ENCODE measurements around the gene PUS10. TPM values are rescaled to one million over a fixed set of nuclear protein-coding genes. Genes with fewer than 3 reads are reported as not detected.

Gene PUS10
- total RNA-seq, 1 donor from 2014 or later, result 2.8 TPM

DNA sequence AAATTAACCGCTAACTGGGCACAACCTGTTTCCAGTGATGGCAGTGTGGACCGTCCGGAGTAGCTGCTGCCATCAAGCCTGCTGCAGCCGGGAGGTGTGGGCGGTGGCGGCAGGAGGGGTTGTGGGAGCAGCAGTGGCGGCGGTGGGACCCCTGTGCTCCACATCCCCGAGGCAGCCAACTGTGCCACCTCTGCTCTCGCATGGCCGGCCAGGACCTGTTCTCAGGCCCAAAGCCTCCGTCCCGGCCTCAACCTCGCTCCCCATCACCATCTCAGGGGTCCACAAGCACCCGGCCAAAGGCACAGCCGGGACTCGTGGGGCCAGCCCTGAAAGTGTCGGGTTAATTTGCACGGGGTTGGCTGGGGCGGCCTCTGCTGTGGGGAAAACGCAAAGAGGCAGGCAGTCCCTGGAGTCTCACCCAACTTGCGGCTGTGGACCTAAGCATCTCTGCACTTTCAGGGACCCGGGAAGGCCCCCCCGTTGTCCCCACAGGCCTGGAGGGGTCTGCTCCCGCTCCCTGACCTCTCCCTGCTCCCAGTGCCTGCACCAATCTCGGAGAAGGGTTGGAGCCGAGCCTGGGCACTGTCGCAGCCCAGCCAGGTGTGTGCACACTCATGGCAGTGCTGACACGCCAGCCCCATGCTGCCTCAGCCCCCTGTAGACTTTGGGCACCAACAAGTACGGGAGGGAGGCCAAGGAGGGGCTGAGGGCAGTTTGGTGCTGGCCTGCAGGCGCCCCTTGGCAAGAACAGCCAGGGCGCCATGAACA lies 45.0 kb downstream of the PUS10 start:
- DNase-seq (ENCODE audit: low spot score), result no peak

DNA sequence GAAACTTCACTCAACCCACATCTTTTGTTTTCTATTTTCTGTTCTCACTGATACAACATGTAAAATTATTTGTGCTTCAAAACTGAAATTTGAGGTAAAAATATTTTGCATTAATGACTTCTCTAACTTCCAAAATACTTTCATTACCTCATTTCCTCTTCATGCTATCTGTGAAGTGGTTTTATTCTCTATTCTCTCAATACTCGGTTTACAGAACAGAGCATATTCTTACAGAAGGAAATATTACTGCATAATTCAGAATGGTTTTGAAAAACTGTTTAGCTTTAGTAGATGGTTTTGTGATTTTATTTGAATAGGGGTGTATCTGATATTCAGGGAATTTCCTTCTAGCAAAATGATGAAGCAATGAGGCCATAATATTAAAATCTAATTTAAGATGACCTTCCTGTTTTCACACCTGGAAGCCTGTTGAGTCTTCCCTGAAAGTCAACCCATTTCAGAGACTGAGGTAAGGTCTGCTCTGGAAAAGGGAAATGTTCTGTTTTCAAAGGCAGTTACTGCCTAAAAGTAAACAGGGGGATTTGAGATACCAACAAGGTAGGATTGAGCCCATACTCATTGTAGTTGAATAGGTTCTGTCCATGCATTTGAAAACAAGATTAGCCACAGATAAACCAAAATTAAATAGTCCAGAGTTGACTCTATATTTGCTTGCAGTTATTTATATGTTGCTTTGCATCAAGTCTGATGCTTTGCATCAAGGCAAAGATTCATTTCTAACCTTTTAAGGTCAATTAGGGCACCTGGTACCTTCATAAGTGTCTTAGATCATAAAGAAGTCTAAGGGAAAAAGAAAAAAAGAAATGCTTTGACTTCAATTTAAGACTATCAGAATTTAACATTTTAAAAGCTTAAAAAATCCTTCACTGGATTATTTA lies 51.3 kb downstream of the PUS10 start:
- no peak for DNase-seq (ENCODE audit: low spot score)

DNA sequence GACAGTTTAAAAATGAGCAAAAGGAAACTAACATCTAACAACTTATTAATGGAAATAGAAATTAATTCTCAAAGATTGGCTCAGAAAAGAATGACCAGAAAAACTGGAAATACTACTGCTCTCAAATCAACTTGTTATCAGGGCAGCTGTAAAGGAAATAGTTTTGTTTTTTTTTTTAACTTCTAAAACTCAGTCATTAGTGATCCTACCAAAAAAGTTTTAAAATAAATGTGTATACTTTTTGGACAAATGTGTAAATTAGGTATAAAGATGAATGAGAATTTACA lies 52.6 kb downstream of the PUS10 start:
- no peak for DNase-seq (ENCODE audit: low spot score)

DNA sequence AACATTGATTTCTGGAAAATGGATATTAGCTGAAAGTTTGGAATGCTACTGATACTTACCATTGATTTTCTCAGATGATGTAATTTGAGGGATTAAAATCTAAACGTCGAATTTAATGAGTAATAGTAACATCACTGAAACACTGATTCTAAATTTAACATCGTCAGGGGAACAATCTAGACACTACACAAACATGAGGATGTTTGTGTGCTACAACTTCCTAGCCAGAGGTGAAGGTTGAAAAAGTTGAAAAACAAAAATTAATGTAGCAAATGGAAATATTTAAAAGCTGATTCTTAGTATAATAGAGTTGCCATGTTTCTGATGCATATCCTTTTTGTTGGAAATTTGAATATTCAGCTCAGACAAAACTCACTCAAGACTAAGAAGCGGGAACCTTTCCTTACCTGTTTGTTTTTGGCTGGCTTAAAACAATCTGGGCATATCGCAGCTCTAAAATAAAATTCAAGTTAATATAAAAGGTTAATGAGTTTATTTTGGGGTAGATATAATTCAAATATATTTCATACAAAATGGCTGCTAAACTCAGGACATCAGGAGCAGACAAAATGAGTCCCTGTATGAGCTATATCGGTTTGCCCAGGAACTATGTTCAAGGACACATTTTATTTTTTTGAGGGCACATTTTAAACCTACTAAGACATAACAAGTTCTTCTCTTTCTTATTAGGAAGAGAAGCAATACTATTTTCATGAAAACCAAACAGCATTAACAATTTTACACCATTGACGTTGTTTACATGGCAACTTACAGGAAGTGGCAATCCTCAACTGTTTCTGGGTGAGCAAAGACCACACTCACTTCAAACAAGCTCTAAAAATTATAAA lies 53.2 kb downstream of the PUS10 start:
- DNase-seq (ENCODE audit: low spot score), result no peak

DNA sequence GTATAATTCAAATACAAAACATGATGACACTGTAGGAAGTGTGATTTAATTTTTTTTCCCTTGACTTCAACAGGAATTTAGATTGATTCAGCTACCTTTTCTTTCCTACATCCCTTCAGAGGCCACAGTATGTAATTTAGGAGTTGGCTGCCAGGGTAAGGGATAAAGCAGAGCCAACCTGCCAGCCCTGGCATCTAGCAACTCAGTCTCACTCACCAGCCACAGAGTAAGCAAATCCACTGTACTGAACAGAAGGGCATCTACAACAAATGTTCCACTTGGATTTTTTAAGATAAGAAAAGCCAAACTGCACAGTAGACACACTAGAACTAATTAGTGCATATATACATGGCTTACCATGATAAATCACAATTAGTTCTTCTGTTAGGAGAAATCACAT lies 54.9 kb downstream of the PUS10 start:
- DNase-seq (ENCODE audit: low spot score), result no peak

DNA sequence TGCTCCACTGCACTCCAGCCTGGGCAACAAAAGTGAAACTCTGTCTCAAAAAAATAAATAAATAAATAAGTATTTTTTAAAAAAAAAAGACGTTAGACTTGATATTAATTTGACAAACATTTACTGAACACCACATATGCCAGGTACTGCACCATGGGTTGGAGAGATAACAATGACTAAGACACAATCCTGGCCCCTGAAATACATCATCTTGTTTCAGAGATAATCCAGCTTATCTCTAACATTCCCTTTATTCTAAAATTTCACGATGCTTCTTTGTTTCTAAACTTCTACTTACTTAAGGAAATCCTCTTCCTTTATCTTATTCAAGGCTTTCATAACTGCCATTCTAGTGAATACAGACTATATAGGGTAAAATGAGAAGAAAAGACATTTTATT lies 55.5 kb downstream of the PUS10 start:
- no peak for DNase-seq (ENCODE audit: low spot score)

DNA sequence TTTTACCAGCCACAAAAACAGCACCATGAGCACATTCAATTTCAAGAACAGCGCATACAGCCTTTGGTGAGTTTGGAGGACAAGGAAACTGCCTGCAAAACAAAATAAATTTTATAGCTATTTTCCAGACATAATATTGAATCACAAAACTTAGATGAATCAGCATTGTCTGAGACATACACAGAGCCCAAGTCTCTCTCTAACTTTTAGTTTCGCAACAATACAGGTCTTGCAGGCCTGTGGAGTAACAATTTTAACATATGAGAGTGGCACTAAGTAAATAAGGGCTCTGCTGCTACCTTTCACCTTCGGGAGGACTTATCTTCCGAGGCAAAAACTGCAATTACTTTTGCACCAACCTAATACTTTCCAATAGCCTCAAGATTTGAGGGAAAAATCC lies 56.6 kb downstream of the PUS10 start:
- DNase-seq (ENCODE audit: low spot score), result no peak

DNA sequence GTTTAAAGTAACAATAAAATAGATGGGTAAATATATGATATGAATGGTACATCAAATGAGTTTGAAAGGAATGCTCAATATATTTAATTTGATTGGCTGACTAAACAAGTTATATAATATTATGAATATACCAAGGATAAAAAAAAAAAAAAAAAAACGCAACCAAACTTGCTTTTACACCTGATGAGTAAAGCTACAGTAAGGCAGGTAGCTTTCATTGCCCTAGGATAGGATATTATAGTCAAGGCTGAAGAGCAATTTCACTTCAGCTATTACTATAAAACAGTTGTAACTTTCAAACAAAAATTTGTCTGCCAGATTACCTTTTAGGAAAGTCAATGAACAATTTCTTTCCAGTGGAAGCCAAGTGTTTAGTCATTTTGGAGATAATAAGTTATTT lies 57.3 kb downstream of the PUS10 start:
- no peak for DNase-seq (ENCODE audit: low spot score)

DNA sequence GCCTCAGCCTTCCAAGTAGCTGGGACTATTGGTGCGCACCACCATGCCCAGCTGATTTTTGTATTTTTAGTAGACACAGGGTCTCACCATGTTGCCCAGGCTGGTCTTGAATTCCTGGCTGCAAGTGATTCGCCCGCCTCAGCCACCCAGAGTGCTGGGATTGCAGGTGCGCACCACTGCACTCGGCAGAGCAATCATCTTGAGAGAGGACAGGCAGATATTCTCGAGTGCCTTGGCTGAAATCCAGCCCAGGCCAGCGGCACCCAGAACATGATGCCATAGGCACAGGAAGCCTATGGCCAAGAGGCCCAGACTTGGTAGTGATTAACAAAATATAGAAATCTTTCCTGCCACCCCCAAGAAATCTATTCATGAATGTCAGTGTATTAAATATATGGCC lies 58.6 kb downstream of the PUS10 start:
- no peak for DNase-seq (ENCODE audit: low spot score)

DNA sequence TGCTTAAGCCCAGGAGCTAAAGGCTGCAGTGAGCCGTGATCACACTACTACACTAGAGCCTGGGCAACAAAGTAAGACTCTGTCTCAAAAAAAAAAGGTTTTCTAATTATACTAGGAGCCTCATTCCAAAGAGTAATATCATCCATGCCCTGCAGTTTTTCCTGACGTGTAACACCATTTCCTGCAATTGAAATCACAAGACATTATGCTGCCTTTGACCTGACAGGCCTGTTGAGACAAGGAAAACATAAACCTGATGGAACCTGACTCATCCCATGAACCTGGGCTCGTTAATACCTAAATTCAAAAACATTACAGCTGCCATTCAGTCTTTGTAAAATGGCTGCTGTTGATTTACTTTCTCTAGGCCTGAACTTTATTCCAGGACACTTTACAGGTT lies 59.3 kb downstream of the PUS10 start:
- DNase-seq (ENCODE audit: low spot score), result no peak

DNA sequence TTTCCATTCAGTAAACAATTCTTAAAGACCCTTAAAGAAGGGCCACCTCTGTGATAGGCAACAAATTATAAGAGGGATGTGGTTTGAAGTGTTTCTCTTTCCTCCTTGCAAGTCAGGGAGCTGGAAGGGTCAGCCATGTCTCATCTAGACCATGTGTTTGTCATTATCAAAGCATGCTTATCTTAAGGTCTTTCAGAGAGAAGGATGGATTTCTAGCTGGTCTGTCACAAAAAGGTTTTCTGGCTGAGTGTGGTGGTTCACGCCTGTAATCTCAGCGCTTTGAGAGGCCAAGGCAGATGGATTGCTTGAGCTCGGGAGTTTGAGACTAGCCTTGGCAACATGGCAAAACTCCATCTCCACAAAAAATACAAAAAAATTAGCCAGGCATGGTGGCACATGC lies 59.7 kb downstream of the PUS10 start:
- no peak for DNase-seq (ENCODE audit: low spot score)

DNA sequence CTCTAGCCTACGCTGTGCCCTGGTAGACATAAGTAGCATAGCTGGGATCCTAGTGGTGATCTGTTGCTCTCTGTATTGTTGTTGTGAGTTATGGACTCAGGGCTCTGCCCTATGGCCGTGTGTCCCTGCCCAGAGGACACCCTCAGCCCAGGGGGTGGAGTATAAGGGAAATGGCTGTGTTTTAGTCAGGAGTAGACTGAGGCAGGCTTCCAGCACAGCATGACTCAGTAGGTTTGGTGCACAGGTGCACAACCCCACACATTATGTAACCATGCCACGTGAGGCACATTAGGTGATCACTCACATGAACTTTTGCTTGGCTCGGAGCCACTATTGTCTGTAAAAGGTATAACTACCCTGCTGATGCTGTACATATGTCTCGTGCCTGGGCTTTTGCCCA lies 60.4 kb downstream of the PUS10 start:
- DNase-seq (ENCODE audit: low spot score), result no peak

DNA sequence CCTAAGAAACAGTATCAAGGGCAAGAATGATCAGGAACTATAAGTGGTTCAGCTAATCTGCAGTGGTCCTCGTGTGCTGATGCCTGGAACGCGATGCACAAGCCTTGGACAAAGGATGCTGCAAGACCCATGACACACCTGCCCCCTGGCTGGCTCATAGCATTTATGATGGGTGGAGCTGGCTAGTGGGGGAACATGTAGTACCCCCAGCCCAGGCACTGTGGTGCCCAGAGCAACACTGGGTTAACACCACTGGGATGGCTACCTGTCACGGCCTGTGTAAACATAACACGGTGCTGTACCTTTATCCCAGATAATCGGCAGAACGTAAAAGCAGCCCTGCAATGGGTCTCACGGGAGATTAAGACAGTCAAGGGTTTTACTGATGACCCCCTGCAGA lies 60.8 kb downstream of the PUS10 start:
- DNase-seq (ENCODE audit: low spot score), result no peak

DNA sequence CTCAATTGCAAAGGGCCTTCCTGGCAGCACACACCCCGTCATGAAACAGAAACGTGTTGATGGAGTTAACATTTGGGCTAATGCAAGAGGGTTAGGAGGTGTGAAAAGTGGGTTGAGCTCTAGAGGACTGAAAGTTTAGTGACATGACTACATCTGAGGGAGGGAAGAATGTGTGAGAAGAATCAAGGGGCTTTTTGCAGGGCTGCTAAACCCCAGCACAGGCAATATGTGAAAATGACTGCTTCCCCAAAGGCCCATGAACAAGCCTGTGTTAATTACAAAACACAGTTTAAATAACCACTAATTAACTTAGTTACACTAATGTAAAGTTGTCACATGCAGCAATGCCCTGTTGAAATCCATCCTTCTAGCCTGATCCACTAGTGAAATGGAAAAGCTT lies 63.9 kb downstream of the PUS10 start:
- DNase-seq (ENCODE audit: low spot score), result no peak

DNA sequence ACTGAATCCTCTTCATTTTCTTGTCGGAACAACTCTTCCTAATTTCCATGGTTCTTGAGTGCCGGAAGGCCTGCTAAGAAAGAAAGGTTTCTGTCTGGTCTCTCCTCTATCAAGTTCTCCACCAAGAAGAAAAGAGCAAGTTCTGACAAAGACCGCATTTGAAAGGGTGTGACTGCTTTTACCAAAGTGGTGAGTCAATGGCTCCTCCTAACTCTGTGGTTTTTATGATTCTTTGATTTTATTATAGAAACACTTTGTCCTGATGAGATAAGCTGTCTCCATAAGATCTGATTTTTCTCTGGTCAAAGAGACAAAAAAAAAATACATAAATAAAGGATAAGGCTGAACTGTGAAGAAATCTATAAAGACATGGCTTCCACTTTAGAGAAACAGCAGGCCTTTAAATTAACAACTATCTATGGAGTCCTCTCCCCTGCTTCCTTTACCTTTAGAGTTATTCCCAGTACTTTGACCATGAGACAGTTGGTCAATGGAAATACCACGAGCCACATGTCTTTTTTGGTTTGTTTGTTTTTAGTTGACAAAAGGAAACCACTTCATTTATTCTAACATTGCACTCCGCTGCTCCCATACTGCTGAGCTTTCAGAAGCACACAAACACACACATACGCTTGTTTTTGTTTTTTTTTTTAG lies 69.0 kb downstream of the PUS10 start:
- no peak for DNase-seq (ENCODE audit: low spot score)

DNA sequence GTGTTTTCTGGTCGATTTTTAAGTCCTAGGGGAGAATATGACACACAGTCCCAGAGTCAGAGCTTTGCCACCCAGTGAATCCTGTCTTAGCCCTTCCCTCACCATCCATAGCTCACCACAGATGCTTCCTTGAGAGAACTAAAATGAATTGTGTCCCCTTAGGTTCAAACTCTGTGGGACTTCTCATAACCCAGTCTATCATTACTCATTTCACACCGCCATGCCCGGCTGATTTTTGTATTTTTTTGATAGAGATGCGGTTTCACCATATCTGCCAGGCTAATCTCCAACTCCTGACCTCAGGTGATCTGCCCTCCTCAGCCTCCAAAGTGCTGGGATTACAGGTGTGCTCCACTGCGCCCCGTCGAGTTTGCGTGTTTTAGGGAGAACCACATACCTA lies 69.9 kb downstream of the PUS10 start:
- no peak for DNase-seq (ENCODE audit: low spot score)

DNA sequence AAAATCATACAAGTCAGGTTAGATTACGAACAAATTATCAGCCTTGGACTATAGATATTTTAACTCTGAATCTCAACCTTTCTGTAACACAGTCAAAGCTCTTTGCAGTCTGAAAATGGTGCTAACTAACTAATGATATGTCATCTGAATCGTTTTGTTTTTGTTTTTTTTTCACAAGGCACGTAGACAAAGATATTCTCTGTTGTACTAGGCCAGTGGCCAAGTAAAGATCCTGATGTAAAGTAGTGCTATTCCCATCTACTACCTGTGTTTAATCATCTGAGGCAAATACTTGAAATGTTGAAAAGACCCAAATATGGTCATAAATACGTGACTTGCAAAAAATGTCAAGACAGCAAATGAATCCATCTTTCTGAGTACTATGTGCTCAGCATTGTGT lies 71.0 kb downstream of the PUS10 start:
- no peak for DNase-seq (ENCODE audit: low spot score)

DNA sequence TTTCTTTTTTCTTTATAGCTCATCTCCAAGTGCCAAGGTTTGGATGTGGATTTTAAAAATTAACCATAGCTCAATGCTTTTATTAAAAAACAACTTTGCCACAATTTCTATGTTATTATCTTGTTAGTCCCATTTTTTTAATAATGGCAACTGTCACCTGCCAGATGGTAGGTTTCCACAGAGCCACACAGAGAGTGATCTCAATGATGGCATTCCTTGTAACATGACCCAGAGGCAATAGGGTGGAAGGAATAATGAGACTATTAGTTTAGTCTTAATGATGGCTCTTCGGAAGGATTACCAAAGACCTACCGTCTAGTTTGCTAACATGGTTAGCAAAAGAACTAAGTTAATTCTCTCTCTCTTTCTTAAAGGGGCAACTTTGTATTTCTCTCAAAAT lies 72.7 kb downstream of the PUS10 start:
- no peak for DNase-seq (ENCODE audit: low spot score)

DNA sequence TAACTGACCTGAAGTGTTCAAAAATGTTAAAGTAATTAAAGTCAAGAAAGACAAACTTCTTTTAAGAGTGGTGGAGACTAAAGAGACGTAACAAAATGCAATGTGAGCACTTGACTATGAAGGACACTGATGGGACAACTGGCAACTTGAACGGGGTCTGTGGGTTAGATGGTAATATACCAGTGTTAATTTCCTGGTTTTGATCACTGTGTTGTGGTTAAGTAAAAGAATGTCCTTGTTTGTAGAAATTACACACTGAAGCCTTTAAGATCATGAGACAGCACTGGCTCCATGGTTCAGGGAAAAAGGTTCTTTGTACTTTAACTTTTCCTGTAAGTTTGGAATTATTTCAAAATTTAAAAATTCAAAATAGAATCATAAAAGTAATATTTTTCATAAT lies 78.4 kb downstream of the PUS10 start:
- DNase-seq (ENCODE audit: low spot score), result no peak

DNA sequence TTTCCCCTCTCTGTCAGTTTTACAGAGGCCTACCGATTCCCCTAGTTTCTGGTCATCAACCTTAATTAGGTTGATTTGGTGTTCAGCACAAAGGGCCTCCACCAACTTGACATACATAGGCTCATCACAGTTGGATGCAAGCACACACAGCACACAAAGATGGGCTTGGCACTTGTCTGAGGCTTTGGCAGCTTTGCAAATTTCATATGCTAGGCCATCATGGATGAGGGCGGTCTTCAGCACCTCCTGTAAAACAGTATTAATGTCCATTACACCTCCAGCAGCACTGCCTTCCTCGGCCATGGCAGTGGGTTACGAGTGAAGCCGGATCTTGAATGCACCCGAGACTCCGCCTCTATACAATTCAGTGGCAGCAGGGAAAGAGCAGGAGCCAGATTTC lies 79.8 kb downstream of the PUS10 start:
- DNase-seq (ENCODE audit: low spot score), result no peak

DNA sequence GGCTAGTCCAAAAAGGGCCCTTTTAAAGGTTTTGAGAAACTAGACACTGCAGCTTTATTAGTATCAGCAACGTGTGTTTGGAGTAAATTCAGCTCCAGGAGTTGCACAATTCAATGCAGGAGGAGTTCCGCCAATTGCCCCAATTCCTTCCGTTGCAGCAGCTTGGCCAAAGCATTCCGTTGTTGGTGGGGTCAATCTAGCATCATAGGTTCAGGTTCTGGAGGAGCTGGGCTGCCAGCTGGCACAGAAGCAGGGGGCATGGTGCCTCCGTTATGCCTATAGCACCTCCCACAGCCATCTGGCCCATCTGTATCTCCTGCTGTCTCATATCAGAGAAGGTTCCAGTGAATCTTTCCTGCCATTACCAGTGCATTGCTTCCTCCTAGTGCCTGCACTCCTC lies 81.3 kb downstream of the PUS10 start:
- DNase-seq (ENCODE audit: low spot score), result no peak
